Activated T-cell treated with anti-CD3 and anti-CD28 coated beads, Interleukin-2, amount 50 U/mL, for 72 hours (primary cell): ENCODE measurements around the gene C1orf198. TPM values are rescaled to one million over a fixed set of nuclear protein-coding genes. Genes with fewer than 3 reads are reported as not detected.

Source experiments
- ATAC-seq, 2 donors: fragments of 150-1000 bp; cut with Tn5 transposase; replicated peaks in 1 of 2; 2 replicates each; pipeline ENCODE4 v1.10.0; 2021; ENCODE audit warnings: moderate library complexity in 2 of 2, mild to moderate bottlenecking in 1 of 2
- DNase-seq, 2 donors: peaks; one replicate each; pipeline ENCODE4 v3.0.0; 2021 to 2022; ENCODE audit warnings: mixed read lengths in 1 of 2
- H3K27ac Mint-ChIP-seq: one replicate; pipeline ENCODE4 v1.8.0; 2022; ENCODE audit warnings: mild to moderate bottlenecking, moderate library complexity, mixed read lengths
- H3K27me3 Mint-ChIP-seq: one replicate; pipeline ENCODE4 v1.8.0; 2022; ENCODE audit warnings: low read depth, mixed read lengths
- H3K36me3 Mint-ChIP-seq, 2 donors: one replicate each; pipeline ENCODE4 v1.8.0; 2022; ENCODE audit warnings: mixed read lengths in 2 of 2, mild to moderate bottlenecking in 1 of 2; ENCODE audit not compliant: insufficient read depth in 2 of 2
- H3K4me1 Mint-ChIP-seq: one replicate; pipeline ENCODE4 v1.8.0; 2022; ENCODE audit warnings: low read depth, mixed read lengths
- H3K4me3 Mint-ChIP-seq, 2 donors: one replicate each; pipeline ENCODE4 v1.8.0; 2022; ENCODE audit warnings: mild to moderate bottlenecking in 2 of 2, mixed read lengths in 2 of 2, moderate library complexity in 2 of 2
- H3K9me3 Mint-ChIP-seq, 2 donors: one replicate each; pipeline ENCODE4 v1.8.0; 2022; ENCODE audit warnings: mixed read lengths in 2 of 2
- total RNA-seq, 2 donors: library from RNA; stranded (reverse); gene quantifications; one replicate each; pipeline ENCODE4 v1.2.3, GENCODE V29; 2022

Gene C1orf198
- total RNA-seq, 2 donors from 2014 or later, result 5.4 to 7.6 TPM

DNA sequence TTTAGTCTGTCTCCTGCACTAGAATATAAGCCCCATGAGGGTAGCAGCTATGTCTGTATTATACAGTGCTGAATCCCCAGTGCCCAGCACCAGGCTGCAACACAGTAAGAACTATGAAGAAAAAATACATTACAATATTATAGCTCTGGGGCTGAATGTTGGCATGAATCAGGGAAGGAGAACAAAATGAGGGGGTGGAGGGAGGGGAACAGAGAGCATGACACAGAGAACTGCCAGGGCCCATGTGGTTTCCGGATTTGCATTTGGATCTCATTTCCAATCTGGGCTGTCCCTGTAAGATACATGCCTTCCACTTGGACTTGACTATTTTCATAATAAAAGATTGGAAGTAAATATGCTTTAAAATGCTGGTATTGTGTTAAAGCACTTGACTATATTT lies 35.8 kb downstream of the C1orf198 start:
- ATAC-seq (no peak), DNase-seq (no peak)
- Mint-ChIP-seq H3K27me3 (no peaks in the 10 kb centered on the region), H3K36me3 (peaks cover 0 to 1% of the 10 kb centered on the region in 2 donors), H3K27ac (no peak overlapping the region), H3K9me3 (peaks cover 7 to 8% of the 10 kb centered on the region in 2 donors), H3K4me3 (no peak overlapping the region), H3K4me1 (no peaks in the 10 kb centered on the region)

DNA sequence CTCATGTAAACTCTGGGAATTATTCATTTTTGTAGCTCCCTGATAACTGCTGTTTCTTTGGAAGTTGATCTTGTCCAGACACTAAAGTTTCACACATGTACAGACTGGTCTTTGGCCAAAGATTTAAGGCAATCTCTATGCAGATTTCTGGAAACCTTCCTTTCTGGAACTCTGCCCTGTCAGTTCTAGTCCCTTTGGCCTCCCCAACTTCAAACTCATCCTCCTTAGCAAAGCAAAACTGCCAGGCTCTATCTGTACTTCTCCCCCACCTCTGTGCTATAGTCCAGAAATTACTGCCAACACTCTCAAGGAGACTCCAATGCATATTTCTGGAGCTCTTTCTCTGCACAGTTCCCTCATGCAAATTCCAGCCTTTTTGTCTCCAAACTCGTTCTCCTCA lies 36.5 kb downstream of the C1orf198 start:
- H3K9me3 Mint-ChIP-seq, result peaks cover 7 to 8% of the 10 kb centered on the region in 2 donors
- ATAC-seq, result no peak
- H3K4me3 Mint-ChIP-seq, result no peak overlapping the region
- no peak overlapping the region for H3K27ac Mint-ChIP-seq
- no peak for DNase-seq
- no peaks in the 10 kb centered on the region for H3K27me3 Mint-ChIP-seq
- peaks cover 0 to 1% of the 10 kb centered on the region in 2 donors for H3K36me3 Mint-ChIP-seq
- H3K4me1 Mint-ChIP-seq, result no peaks in the 10 kb centered on the region

DNA sequence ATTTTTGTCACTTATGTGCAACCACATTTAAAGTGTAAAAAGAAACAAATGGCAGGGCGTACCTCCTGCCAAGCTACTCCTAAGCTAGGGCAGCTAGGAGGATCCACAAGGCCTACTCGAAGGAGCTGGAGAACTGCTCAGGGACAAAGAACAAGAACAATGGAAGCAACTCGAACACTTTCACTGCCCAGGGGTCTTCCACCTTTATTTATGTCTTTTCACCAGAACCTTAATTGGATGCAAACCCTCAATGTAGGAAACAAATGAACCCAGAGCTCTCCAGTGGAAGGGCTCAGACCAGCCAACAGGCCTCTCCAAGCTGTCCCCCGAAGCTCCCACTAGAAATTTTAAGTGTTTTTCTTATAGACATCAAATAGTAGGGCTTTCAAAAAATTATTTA lies 39.9 kb downstream of the C1orf198 start:
- H3K4me3 Mint-ChIP-seq, result no peak overlapping the region
- DNase-seq (no peak), ATAC-seq (no peak)
- no peaks in the 10 kb centered on the region for H3K4me1 Mint-ChIP-seq
- H3K36me3 Mint-ChIP-seq, result peaks cover 0 to 1% of the 10 kb centered on the region in 2 donors
- H3K27me3 Mint-ChIP-seq, result peaks cover 8% of the 10 kb centered on the region
- H3K27ac Mint-ChIP-seq, result no peak overlapping the region
- H3K9me3 Mint-ChIP-seq, result peaks cover 7 to 8% of the 10 kb centered on the region in 2 donors

DNA sequence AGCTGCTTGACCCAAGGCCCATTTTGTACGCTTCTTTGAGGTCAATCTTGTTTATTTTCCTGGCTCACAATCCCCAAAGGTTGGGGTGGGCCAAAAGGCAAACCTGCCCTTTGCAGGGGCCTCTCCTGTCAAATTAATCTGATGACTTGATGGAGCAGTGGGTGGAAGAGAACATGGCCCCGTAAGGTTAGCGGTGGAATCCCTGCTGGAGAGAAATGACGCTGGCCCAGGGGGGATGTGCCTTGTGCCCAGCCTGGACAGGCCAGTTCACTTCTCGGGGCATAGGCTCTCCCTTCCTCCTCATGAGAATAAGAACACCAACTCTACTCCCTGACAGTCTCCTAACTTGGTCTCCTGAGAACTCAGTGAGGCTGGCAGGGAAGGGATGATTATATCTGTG lies 40.5 kb downstream of the C1orf198 start:
- Mint-ChIP-seq H3K27me3 (peaks cover 8% of the 10 kb centered on the region), H3K4me3 (no peak overlapping the region), H3K4me1 (no peaks in the 10 kb centered on the region), H3K27ac (no peak overlapping the region), H3K36me3 (peaks cover 0 to 1% of the 10 kb centered on the region in 2 donors), H3K9me3 (peaks cover 5 to 8% of the 10 kb centered on the region in 2 donors)
- no peak for ATAC-seq
- no peak for DNase-seq

DNA sequence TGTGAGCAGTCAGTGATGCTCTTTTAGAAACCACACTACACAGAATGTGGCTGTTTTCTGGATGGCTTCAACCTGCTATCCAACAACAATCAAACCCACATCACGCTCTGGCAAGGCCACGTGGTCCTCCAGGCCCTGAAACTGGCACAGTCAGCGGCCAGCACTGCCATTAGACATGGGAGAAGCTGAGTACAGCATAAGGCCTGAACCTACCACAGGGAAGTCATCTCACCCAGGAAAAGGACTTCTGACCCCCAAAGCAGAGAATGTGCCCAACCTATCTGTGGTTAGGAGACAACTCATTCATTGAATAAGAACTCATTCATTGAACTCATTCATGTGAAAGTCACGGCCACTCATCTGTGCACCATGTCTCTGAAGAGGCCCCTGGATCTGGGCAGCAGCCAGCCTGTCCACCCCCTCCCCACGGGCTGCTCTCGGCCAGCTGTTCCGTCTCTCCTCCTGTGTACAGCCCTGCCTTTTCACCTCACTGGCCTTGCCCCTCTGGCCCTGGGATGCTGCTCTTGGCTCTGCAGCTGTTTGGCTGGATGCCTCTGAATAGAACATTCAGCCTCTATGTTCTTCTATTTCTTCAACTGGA lies 41.1 kb downstream of the C1orf198 start:
- H3K27ac Mint-ChIP-seq, result no peak overlapping the region
- H3K4me3 Mint-ChIP-seq, result no peak overlapping the region
- ATAC-seq, result no peak
- peaks cover 5 to 8% of the 10 kb centered on the region in 2 donors for H3K9me3 Mint-ChIP-seq
- DNase-seq, result no peak
- no peaks in the 10 kb centered on the region for H3K4me1 Mint-ChIP-seq
- H3K36me3 Mint-ChIP-seq, result peaks cover 0 to 1% of the 10 kb centered on the region in 2 donors
- H3K27me3 Mint-ChIP-seq, result peaks cover 8% of the 10 kb centered on the region

DNA sequence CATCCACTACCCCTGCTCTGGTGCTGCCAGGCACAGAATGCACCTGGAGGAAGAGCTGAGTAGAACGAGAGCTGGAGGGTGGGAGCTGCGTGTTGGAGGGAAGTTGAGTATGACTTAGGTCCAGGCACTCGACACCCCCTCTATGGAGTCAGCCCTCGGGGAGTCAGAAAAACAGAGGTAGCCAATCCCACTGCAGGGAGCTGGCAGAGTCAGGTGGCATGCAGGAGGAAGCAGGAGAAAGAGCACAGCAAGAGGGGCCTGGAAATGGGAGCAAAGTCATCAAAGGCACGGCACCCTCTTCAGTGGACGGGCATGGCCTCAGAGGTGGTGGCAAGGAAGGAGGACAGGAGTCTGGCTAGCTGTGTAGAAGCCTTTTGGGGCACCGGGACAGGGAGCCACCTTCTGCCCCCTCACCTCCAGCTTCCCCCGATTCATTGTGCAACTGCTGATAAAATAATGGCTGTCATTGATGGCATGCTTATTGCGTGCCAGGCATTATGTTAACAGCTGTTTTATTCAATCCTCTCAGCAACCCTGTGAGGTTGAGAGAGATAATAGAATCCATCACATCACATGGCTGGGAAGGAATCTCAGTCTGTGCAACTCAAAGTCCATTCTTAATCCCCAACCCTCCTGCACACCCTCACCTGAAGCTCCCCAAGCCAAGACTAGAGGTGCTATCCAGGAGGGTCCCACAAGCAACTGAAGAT lies 42.0 kb downstream of the C1orf198 start:
- Mint-ChIP-seq H3K27ac (no peak overlapping the region), H3K4me1 (no peaks in the 10 kb centered on the region), H3K36me3 (peaks cover 0 to 1% of the 10 kb centered on the region in 2 donors), H3K4me3 (no peak overlapping the region), H3K9me3 (peaks cover 2 to 4% of the 10 kb centered on the region in 2 donors), H3K27me3 (peaks cover 9% of the 10 kb centered on the region)
- ATAC-seq (no peak), DNase-seq (no peak)

DNA sequence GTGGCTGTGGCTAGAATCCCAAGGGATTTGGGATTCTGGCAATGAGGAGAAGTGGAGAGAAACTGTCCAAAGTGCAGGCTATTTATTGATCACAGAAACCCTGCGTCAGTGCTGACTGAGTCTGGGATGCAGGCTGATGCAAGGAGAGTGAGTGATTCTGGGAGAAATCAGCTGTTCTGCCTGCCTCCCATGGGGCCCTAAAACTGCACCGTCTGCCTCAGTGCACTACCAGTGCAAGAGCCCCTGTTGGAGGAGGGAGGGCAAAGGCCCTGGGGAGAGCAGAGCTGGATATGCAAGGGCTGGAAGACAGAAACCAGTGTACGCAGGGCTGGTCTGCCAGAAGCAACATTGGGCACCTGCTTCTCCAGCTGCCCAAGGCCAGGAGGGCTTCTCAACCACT lies 42.6 kb downstream of the C1orf198 start:
- Mint-ChIP-seq H3K27me3 (peaks cover 14% of the 10 kb centered on the region), H3K4me3 (no peak overlapping the region), H3K4me1 (no peaks in the 10 kb centered on the region), H3K27ac (no peak overlapping the region), H3K36me3 (peaks cover 0 to 1% of the 10 kb centered on the region in 2 donors), H3K9me3 (peaks cover 0 to 2% of the 10 kb centered on the region in 2 donors)
- ATAC-seq, result no peak
- no peak for DNase-seq

DNA sequence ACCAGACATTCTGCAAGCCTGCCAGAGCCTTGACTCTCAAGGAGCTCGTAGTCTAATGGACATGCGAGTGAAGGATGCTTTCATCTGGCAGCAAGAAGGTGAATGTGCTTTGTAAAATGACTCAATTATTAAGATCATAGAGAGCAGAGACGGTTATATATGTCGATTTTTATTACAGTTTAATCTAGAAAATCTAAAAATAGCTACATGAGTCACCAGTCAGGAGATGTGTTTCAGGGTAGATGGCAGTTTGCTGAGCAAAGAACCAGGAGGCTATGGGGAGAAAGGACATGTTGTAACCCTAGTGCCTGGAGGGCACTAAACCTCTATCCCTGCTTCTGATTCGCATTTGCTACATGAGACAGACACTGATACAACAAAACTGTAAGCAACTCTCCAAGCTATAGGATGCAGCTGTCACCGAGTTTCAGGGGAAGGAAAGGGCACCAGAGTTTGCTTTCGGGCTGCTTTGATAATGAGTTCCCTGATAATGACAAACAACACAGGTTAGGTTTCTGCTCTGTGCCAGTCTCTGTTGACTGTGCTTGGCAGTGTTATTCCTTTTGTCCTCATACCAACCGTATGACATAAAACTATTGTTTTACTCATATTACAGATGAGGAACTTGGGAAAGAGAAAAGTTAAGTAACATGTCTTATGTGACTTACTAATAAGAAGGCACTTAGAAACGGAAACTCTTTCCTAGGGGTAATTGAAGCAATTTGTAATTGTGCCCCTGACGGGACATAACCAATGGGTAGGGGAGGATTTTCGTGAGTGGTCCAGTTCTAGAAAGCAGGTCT lies 43.2 kb downstream of the C1orf198 start:
- no peaks in the 10 kb centered on the region for H3K36me3 Mint-ChIP-seq
- H3K9me3 Mint-ChIP-seq, result no peaks in the 10 kb centered on the region
- no peak overlapping the region for H3K4me3 Mint-ChIP-seq
- peaks cover 17% of the 10 kb centered on the region for H3K27me3 Mint-ChIP-seq
- no peak for DNase-seq
- no peaks in the 10 kb centered on the region for H3K4me1 Mint-ChIP-seq
- no peak overlapping the region for H3K27ac Mint-ChIP-seq
- ATAC-seq, result no peak

DNA sequence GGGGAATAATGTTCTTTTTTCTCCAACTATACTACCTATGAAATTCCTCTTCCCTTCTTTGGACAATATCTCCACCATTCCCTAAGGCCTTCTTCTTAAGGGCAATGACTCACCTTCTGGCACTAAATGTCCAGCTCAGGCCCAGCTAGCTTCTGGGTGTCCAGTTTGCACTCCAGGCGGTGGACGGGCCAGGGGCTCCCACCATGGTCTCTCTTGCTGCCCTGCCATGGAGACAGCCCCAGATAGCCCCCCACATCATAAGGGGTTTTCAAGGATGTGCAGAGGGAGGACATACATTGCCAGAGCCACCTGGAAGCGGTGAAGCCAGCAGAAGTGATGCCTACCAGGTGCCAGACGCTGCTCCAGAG lies 43.8 kb downstream of the C1orf198 start:
- Mint-ChIP-seq H3K9me3 (no peaks in the 10 kb centered on the region), H3K4me1 (no peaks in the 10 kb centered on the region), H3K27ac (no peak overlapping the region), H3K36me3 (no peaks in the 10 kb centered on the region), H3K27me3 (peaks cover 17% of the 10 kb centered on the region), H3K4me3 (no peak overlapping the region)
- DNase-seq, result no peak
- ATAC-seq, result no peak

DNA sequence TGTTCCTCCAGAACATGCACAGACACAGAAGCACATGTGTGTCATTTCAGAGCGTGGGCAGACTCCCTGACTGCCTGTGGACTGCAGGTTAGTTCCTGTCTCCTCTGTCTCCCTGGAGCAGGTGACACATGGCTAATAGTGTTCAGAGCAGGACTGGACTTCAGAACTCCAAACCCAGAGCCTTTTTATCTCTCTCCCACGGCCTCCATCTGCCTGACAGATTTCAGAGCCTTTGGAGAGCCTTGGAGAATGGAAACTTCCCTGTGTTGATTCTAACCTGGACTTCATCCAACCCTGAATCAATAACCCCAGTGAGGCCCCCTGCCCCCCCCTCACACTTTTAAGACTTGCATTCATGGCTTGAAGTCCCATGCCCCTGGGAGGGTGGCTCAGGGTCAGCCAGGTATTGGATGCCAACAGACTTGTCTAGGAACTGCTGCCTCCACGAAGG lies 44.4 kb downstream of the C1orf198 start:
- Mint-ChIP-seq H3K27me3 (peaks cover 17% of the 10 kb centered on the region), H3K4me1 (no peaks in the 10 kb centered on the region), H3K4me3 (no peak overlapping the region), H3K36me3 (no peaks in the 10 kb centered on the region), H3K27ac (no peak overlapping the region), H3K9me3 (no peaks in the 10 kb centered on the region)
- DNase-seq, result no peak
- ATAC-seq, result no peak

DNA sequence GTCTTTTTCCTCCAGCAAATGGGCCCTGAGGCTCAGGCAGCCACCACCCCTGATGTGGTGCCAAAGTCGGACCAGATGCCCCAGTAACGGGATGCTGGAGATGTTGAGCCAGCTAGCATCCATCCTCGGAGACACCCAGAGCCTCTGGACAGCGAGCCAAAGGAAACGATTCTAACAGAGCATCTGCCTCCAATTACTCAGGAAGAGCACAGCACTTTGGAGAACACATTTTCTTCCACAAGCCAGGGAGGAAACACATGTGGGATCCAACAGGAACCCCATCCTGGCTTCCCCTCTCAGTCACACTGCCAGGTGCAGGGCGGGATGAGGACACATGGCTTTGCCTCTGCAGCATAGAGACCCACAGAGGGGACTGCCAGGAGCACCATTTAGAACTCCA lies 44.9 kb downstream of the C1orf198 start:
- DNase-seq, result no peak
- no peaks in the 10 kb centered on the region for H3K4me1 Mint-ChIP-seq
- ATAC-seq, result no peak
- H3K27me3 Mint-ChIP-seq, result peaks cover 17% of the 10 kb centered on the region
- H3K27ac Mint-ChIP-seq, result no peak overlapping the region
- H3K4me3 Mint-ChIP-seq, result no peak overlapping the region
- no peaks in the 10 kb centered on the region for H3K36me3 Mint-ChIP-seq
- H3K9me3 Mint-ChIP-seq, result no peaks in the 10 kb centered on the region

DNA sequence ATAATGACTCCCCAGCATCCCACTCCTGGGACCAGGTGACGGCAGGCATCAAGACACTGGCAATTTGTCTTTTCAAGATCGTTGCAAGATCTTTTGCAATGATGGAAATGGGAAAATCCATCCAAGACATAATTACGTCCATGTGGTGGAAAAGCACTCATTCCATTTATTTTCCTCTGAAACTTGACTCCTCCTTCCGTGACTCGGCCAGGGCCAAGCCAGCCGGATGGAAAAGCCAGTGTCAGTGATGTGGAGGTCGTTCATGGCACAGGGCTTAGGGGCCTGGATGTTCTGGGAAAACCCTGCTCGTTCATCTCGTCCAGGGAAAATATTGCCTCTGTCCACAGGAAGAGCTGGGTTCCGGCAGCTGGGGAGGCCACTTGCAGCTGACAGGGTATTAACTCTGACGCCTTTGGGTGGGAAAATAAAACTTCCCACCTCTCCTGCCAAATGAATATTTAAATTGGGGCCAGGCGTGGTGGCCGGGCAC lies 46.2 kb downstream of the C1orf198 start:
- H3K27ac Mint-ChIP-seq, result no peak overlapping the region
- H3K4me3 Mint-ChIP-seq, result no peak overlapping the region
- H3K27me3 Mint-ChIP-seq, result peaks cover 22% of the 10 kb centered on the region
- H3K36me3 Mint-ChIP-seq, result no peaks in the 10 kb centered on the region
- DNase-seq (no peak), ATAC-seq (no peak)
- no peaks in the 10 kb centered on the region for H3K4me1 Mint-ChIP-seq
- H3K9me3 Mint-ChIP-seq, result no peaks in the 10 kb centered on the region

DNA sequence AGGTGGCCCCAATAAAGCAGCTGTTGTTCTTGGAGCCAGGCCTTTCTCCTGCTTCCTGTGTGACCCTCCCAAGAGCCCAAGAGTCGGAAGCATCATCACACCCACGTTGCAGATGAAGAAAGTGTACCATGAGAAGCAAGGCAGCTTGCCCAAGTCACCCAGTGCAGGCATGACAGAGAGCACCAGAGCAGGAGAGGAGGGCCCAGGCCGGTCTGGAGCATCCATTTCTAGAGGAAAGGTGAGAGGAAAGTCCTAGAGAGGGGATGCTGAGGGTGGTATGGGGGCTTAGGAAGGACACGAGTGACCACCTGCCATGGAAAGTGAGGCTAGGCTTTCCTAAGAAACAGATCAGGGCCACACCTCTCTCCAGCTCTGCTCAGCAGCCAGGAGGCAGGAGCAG lies 47.0 kb downstream of the C1orf198 start:
- H3K4me1 Mint-ChIP-seq, result no peaks in the 10 kb centered on the region
- no peak overlapping the region for H3K27ac Mint-ChIP-seq
- H3K36me3 Mint-ChIP-seq, result no peaks in the 10 kb centered on the region
- H3K9me3 Mint-ChIP-seq, result no peaks in the 10 kb centered on the region
- ATAC-seq, result no peak
- no peak overlapping the region for H3K4me3 Mint-ChIP-seq
- H3K27me3 Mint-ChIP-seq, result peaks cover 29% of the 10 kb centered on the region
- no peak for DNase-seq
